Measurements from ENCODE around the gene EEF1AKMT2.

Gene EEF1AKMT2

DNA sequence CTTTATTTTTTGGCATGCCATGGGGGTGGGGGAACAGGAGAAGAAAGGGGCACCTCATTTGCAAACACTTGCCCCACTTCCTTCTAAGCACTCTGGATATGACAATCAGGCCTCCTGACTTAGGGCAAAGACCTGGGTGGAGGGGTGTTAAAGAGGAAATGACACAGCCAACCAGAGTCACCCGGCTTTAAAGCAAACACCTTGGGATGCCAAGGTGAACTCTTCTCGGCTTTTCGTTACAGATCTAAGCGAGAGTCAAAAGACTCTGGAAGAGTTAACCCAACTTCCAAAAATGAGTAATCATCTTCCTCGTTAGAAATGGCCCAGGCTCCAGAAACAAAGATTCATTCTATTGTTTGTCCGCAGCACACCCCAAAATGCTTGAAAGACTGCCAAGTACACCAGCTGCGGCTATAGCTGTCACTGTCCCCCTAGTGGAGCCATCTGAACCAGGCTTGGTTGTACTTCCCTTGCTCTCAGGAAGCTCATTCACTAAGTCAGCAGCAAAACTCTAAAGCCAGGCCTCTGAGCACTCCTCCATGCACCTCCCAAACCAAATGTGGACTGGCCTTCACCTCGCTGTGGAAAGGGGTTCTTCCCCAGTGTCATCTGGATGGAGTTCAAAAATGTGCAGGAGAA is 72.4 kb downstream of the EEF1AKMT2 start:
- DNase-seq (ENCODE audit: low read depth), result no peak

DNA sequence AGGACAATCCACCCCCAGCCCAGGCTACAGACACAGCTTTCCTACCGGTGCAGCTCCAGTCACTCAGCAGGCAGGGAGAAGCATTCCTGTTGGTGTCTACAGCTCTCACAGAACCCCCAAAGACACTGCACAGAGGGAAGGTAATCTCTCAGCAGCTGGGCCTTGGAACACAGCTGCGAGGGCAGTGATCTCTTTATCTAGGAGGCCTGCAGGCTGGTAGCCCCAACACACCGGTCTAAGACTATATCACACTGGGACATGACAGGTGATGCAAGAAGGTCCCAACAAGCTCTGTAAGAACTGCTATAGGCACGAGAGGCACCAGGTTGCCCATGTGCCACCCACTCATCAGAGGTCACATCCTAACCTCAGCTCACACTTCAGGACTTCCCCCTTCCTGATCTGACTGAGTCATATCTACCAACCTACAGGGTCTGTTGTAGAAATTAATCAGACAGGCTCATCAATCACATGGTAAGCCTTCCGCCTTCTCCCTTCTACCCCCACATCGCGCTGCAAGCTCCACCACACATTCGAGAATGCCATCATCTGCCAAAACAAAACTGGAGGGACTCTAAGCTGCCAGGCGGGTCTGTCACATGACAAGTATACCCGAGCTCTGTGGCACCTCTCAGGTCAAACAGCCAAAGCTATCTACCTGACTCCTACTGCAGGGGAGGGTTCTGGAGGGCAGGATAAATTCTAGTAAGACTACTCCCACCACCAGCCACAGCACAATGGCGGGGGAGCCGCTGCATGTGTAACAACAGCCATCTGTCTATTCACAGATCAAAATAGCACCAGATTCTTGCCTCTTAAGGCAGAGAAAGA is 73.6 kb downstream of the EEF1AKMT2 start:
- DNase-seq (ENCODE audit: low read depth), result no peak

DNA sequence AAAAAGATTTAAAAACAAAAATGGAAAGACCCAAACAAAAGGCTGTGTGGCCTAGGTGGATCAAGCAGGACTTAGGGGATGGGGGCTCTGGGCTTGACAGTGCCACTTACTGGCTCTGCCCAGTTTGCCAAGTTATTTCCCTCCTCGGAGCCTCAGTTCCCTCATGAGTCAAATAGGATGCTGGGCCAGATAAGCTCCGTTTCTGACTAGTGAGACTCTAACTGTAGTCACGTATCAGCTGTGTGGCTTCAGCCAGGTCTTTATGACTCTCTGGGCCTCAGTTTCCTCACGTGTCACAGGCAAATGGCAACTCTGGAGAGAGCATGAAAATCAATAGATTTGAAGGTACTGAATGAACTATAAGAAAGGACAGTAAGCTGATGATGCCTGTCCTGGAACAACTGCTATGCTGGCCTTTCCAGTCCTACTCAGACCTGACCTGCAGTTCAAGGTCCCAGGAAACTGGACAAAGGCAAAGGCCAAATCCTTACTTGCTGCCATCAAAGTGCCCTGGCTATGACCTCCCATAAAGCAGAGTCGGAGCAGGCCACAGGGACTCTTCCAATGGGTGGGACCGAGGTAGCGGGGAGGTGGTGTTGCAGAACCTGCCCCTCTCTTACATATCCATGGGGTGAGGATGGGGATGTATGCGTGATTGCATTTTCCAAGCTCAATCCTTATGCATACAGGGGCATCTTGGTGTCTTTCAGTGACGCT is 74.5 kb downstream of the EEF1AKMT2 start:
- no peak for DNase-seq (ENCODE audit: low read depth)

DNA sequence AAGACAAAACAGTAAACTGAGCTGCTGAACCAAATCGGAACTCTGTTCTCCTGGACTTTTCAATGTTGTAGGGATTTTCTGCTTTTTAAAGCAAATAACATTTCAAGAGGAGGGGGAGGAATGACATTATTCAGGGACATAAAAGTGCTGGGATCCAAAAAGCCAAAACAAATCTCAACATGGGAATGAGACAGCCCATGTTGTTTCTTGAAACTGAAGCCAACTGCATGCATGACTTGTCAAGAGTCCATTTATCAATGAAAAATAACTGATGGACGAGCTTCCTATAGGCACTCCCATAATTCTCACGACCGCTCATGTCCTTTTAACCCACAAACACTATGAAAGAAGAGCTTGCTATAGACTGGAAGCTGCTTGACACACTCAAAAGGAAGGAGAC is 75.3 kb downstream of the EEF1AKMT2 start:
- no peak for DNase-seq (ENCODE audit: low read depth)

DNA sequence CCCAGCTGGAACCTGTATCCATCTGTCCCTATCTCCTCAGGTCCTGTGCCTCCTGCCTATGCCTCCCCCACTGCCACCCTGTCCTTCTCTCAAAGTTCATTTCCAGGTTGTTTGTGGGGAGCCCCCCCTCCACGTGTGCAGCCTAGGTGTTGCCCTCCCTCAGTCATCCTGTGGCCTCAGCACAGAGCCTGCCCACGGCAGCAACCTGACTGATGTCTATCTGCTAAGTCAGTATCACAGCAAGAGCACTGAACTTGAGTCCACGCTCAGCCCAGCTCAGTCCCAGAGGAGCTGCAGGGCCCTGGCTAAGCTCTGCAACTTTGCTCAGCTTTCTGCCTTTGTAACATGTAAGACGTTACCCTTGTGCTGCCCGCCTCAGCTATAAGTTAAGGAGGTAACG is 76.2 kb downstream of the EEF1AKMT2 start:
- no peak for DNase-seq (ENCODE audit: low read depth)

DNA sequence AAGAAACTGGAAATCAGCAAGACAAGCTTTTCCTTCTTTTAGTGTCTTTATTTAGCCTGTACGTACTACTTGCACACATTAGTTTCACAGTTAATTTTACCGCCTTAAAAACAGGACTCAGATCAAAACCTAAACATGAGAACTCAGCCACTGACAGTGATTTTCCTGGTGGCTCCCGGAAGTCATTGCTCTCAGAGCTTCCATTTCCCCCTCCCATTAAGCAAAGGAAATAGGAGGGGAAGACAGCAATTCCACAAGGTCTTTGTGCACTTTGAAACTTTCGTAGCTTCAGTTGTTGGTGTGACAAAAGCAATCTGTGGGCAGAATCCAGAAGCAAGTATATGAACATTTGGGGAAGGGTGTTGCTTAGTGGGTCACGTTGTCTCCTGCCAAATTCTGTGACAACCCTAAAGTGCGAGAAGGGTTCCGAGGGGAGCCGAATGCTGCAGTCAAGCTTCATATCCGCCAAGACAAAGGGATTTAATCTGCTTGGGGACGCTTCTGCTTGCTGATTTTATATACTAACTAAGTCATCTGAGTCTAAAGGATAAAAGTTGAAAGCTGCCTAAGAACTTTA is 77.9 kb downstream of the EEF1AKMT2 start:
- no peak for DNase-seq (ENCODE audit: low read depth)

DNA sequence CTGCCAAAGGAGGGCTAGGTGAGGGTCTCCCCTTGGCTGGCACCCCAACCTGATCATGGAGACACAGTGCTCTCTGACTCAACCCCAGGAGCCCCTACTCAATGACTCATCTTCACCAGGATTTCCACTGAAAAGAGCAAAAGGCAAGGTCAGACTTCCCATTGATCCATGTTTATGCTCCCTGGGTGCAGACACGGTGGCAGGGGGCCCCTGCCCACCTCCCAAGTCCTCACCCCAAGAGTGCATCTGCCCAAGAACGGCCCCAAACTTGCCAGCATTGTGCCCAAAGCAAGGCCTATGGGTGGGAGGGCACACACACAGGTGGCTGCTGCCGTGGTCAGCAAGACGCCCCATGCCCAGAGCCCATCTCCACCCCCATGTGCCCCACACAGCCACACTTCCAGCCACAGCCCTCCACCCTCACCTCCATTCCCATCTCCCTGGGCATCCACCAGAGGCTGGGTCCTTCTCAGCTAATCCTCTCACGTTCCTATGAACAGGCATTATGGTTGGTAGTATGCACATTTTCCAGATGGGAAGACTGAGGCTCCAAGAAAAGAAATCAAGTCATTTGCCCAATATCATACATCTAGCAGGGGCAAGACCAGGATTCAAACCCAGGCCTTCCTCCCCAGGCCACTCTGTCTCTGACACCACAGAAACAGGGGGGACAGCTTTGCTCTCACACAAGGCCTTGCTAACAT is 78.8 kb downstream of the EEF1AKMT2 start:
- DNase-seq (ENCODE audit: low read depth), result no peak

DNA sequence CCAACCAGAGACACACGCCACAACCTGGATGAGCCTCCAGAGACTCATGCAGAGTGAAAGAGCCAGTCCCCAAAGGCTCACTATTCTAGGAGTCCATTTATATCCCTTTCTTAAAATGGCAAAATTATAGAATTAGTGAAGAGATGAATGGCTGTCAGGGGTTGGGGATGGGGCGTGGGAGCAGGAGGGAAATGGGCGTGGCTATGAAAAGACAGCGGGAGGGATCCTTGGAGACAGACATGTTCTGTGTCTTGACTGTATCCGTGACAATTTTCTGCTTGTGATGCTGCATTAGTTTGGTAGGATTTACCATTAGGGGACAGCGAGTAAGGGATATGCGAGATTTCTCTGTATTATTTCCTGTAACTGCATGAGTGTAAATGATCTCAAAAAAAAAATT is 80.5 kb downstream of the EEF1AKMT2 start:
- no peak for DNase-seq (ENCODE audit: low read depth)

DNA sequence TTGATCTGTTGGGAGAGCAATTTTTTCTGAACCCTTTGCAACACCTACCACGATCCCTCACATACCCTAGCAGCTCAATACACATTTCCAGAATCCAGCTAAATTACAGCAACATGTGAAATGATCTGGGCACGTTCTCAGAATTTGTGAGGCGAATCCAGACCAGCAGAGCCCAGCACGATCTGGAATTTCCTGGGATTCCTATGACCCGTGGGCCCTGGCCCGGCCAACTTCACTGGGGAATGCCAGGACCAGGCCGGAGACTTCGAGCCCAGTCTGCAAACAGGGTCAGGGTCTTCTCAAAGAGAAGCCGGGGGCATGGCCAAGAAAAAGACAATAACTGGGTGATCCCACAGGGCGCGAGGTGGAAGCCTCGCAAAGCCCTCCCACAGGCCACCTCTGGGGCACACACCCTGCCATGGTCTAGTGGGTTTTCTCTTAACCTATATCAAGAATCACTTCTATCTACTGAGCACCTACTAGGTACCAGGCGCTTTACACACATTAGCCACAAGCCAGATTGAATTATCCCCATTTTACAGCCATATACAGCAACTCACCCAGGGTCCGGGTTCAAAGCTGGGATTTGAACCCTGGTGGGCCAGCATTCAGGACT is 81.3 kb downstream of the EEF1AKMT2 start:
- no peak for DNase-seq (ENCODE audit: low read depth)

DNA sequence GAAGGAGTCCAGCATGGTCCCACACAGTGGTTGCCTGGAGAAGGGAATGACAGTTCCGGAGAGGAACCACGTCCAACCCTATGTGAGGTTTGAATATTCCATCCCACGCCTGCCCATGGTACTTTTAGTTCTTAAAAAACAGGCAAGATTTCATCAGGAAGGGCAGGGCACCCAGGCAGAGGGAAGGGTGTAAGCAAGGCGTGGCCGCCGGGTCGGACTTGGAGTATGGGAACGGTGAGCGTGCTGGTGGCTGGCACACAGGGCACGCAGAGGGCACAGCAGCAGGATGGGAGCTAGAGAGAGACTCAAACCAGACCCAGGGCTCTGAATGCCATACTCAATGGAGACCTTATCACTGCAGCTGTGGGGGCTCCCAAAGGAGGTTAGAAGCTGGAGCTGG is 81.8 kb downstream of the EEF1AKMT2 start:
- no peak for DNase-seq (ENCODE audit: low read depth)

DNA sequence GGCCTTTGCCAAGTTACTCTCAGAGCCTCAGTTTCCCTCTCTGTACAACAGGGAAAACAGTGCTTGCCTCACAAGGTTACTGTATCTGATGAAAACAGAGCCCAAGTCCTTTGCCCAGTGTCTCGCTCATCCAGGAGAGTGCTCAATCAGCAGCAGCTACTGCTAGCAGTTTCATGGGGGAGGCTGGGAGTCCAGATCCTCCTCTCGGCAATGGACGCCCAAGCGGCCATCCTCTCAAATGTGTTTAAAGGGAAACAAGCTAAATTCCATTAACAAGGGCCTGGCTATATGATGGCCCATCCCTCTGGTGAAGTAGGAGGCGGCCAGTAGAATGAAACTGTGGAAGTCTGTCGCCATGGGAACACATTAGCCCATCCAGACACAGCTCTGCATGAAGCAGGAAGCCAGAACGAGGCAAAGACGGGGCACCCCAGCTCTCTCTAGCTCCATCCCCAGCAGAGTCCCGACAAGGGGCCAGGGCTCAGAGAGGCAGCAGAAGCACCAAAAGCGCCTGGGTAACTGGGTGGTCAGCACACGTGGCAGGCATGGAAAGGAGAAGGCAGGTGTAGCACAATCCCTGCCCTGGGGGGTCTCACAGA is 82.7 kb downstream of the EEF1AKMT2 start:
- no peak for DNase-seq (ENCODE audit: low read depth)

DNA sequence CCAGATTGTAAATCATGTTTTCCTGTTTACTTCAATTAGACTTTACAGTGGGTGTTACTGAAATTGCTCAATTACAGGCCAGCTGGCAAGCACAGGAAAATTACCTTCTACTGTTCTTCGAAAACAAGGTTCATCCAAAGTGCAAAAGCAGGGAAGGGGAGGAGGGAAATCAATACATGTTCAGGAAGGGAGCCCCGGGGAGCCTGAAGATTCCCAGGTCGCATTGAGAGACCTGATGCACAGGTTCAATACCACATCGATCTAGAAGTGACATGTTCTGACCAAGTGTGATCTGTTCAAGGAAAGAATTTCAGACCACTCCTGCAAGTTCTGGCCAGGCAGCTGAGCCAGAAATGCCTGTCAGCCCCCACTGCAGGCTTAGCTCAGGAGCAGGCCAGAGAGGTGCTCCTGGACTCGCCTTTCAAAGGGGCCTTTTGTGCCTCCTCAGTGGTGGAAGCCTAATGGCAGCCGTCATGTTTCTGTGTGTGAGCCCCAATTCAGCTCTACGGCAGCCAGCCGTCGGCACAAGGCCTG is 83.4 kb downstream of the EEF1AKMT2 start:
- no peak for DNase-seq (ENCODE audit: low read depth)
